H1 (cell line): ENCODE measurements around the gene PRELID2. TPM values are rescaled to one million over a fixed set of nuclear protein-coding genes. Genes with fewer than 3 reads are reported as not detected.

ENCODE experiments used
- CTCF ChIA-PET: fragments of 300-600 bp; sonication (Branson Sonifier 250); formaldehyde crosslinking; loops from one replicate; lab custom pipeline; 2021; ENCODE audit not compliant: partially characterized antibody; lab: Charles Lee
- POLR2A ChIA-PET: fragments of 300-600 bp; sonication (Branson Sonifier 250); formaldehyde crosslinking; loops from one replicate; lab custom pipeline; 2021; ENCODE audit warnings: inconsistent platforms; ENCODE audit not compliant: partially characterized antibody; lab: Charles Lee
- DNase-seq, 2 experiments: peaks; one replicate each; pipeline versions ENCODE4 v3.0.0 to v3.0.0-alpha.2; 2010 to 2022; ENCODE audit warnings: low spot score in 2 of 2, low read depth in 1 of 2, mixed read lengths in 1 of 2
- FAIRE-seq: peaks from 2 replicates; lab custom pipeline; 2011; peaks lifted over from hg19 to GRCh38; lab: Jason Lieb, UNC
- H2AFZ ChIP-seq: 2 replicates; pipeline ENCODE4 v1.8.1; 2012; ENCODE audit warnings: low read length, inconsistent platforms
- H2AK5ac ChIP-seq: 2 replicates; pipeline ENCODE4 v1.6.1; 2013; ENCODE audit warnings: low read depth, low read length
- H2BK120ac ChIP-seq: replicated peaks from 2 replicates; pipeline ENCODE3; 2013; ENCODE audit warnings: low read depth, low read length, inconsistent platforms
- H2BK12ac ChIP-seq: 2 replicates; pipeline ENCODE4 v1.6.1; 2013; ENCODE audit warnings: low read depth, low read length
- H2BK15ac ChIP-seq: 2 replicates; pipeline ENCODE4 v1.6.1; 2013; ENCODE audit warnings: low read length
- H2BK20ac ChIP-seq: 2 replicates; pipeline ENCODE4 v1.6.1; 2013; ENCODE audit warnings: low read length
- H2BK5ac ChIP-seq: 2 replicates; pipeline ENCODE4 v1.6.1; 2013; ENCODE audit warnings: low read depth, low read length
- H3K14ac ChIP-seq: 2 replicates; pipeline ENCODE4 v1.6.1; 2013; ENCODE audit warnings: inconsistent platforms; ENCODE audit not compliant: insufficient read length
- H3K18ac ChIP-seq: 2 replicates; pipeline ENCODE4 v1.6.1; 2013; ENCODE audit warnings: low read length; ENCODE audit errors: extremely low read depth
- H3K23ac ChIP-seq: 2 replicates; pipeline ENCODE4 v1.6.1; 2013; ENCODE audit warnings: inconsistent platforms; ENCODE audit not compliant: insufficient read length
- H3K23me2 ChIP-seq: 2 replicates; pipeline ENCODE4 v1.6.1; 2013; ENCODE audit warnings: low read depth, low read length
- H3K27ac ChIP-seq: 2 replicates; pipeline ENCODE4 v1.6.1; 2011; ENCODE audit warnings: low read depth, low read length, inconsistent platforms
- H3K27me3 ChIP-seq, 4 experiments: replicated peaks in 1 of 4; 1 replicate in 1 of 4; 2 replicates in 3 of 4; pipeline versions ENCODE4 v1.6.1 to v1.8.1; 2011 to 2013; ENCODE audit warnings: low read length in 3 of 4, mild to moderate bottlenecking in 3 of 4, inconsistent platforms in 2 of 4, mixed read lengths in 2 of 4, moderate library complexity in 1 of 4; ENCODE audit not compliant: control insufficient read depth in 3 of 4, insufficient read depth in 3 of 4; ENCODE audit errors: extremely low read depth in 1 of 4
- H3K36me3 ChIP-seq, 4 experiments: 2 replicates each; pipeline versions ENCODE4 v1.6.1 to v1.8.1; 2011 to 2013; ENCODE audit warnings: mild to moderate bottlenecking in 4 of 4, low read length in 3 of 4, moderate library complexity in 2 of 4, control low read depth in 1 of 4, inconsistent platforms in 1 of 4; ENCODE audit not compliant: insufficient read depth in 4 of 4, control insufficient read depth in 2 of 4
- H3K4ac ChIP-seq: replicated peaks from 2 replicates; pipeline ENCODE3; 2013; ENCODE audit warnings: low read length, low read depth, mixed read lengths, inconsistent platforms; ENCODE audit not compliant: insufficient read length
- H3K4me1 ChIP-seq, 4 experiments: replicated peaks in 1 of 4; 1 replicate in 1 of 4; 2 replicates in 3 of 4; pipeline versions ENCODE4 v1.6.1 to v1.8.1; 2011 to 2013; ENCODE audit warnings: low read length in 3 of 4, inconsistent platforms in 2 of 4, mixed read lengths in 1 of 4; ENCODE audit not compliant: insufficient read depth in 4 of 4, control insufficient read depth in 3 of 4
- H3K4me2 ChIP-seq, 2 experiments: 2 replicates each; pipeline versions ENCODE4 v1.6.1 to v1.8.1; 2011 to 2013; ENCODE audit warnings: low read depth in 2 of 2, low read length in 2 of 2, control low read depth in 1 of 2, inconsistent platforms in 1 of 2, mild to moderate bottlenecking in 1 of 2; ENCODE audit not compliant: insufficient read depth in 1 of 2
- H3K4me3 ChIP-seq, 4 experiments: fragments of 200-600, 300-600 bp in 1 of 4; sonication (generic), shearing (Covaris generic), sonication (Bioruptor Twin) in 1 of 4; 2 replicates each; pipeline versions ENCODE4 v1.5.1 to v1.8.1; 2011 to 2016; ENCODE audit warnings: low read length in 4 of 4, low read depth in 3 of 4, control low read depth in 2 of 4, inconsistent platforms in 2 of 4, mild to moderate bottlenecking in 2 of 4, mixed read lengths in 1 of 4, moderate library complexity in 1 of 4; ENCODE audit not compliant: insufficient read depth in 2 of 4; ENCODE audit errors: extremely low read depth in 1 of 4
- H3K56ac ChIP-seq: replicated peaks from 2 replicates; pipeline ENCODE3; 2013; ENCODE audit warnings: low read depth, mild to moderate bottlenecking, mixed read lengths, low read length, inconsistent platforms; ENCODE audit not compliant: insufficient read length
- H3K79me1 ChIP-seq: 2 replicates; pipeline ENCODE4 v1.6.1; 2013; ENCODE audit warnings: low read depth, low read length, control low read depth
- H3K79me2 ChIP-seq, 2 experiments: 2 replicates each; pipeline versions ENCODE4 v1.6.1 to v1.8.1; 2012 to 2013; ENCODE audit warnings: low read length in 2 of 2, mild to moderate bottlenecking in 2 of 2, inconsistent platforms in 1 of 2; ENCODE audit not compliant: insufficient read depth in 2 of 2, control insufficient read depth in 1 of 2
- H3K9ac ChIP-seq, 4 experiments: replicated peaks in 1 of 4; 1 replicate in 1 of 4; 2 replicates in 3 of 4; pipeline versions ENCODE4 v1.6.1 to v1.8.1; 2011 to 2013; ENCODE audit warnings: low read depth in 3 of 4, low read length in 3 of 4, control low read depth in 2 of 4, mild to moderate bottlenecking in 2 of 4, moderate library complexity in 2 of 4, inconsistent platforms in 1 of 4; ENCODE audit errors: extremely low read depth in 1 of 4
- H3K9me3 ChIP-seq, 2 experiments: 2 replicates each; pipeline versions ENCODE4 v1.6.1 to v1.8.1; 2012 to 2013; ENCODE audit warnings: mild to moderate bottlenecking in 2 of 2, moderate library complexity in 2 of 2, control low read depth in 1 of 2, inconsistent platforms in 1 of 2, low read depth in 1 of 2, low read length in 1 of 2, mixed read lengths in 1 of 2; ENCODE audit not compliant: insufficient read depth in 2 of 2
- H4K20me1 ChIP-seq, 2 experiments: replicated peaks in 1 of 2; 2 replicates each; pipeline versions ENCODE3 to v1.8.1; 2011 to 2013; ENCODE audit warnings: inconsistent platforms in 2 of 2, low read length in 2 of 2, mild to moderate bottlenecking in 1 of 2; ENCODE audit not compliant: insufficient read depth in 2 of 2, control insufficient read depth in 1 of 2
- H4K5ac ChIP-seq: 2 replicates; pipeline ENCODE4 v1.6.1; 2013; ENCODE audit warnings: low read length, low read depth, mixed read lengths, inconsistent platforms; ENCODE audit not compliant: insufficient read length
- H4K8ac ChIP-seq: 2 replicates; pipeline ENCODE4 v1.8.0; 2013; ENCODE audit warnings: mild to moderate bottlenecking, moderate library complexity, low read length, inconsistent platforms; ENCODE audit not compliant: insufficient read depth; ENCODE audit errors: extremely low read depth
- H4K91ac ChIP-seq: replicated peaks from 2 replicates; pipeline ENCODE3; 2013; ENCODE audit warnings: low read length, mixed read lengths, inconsistent platforms; ENCODE audit not compliant: insufficient read length
- CTBP2 ChIP-seq: IDR thresholded peaks from 2 replicates; pipeline ENCODE4 v1.7.0; 2011; ENCODE audit warnings: borderline replicate concordance, mild to moderate bottlenecking, moderate library complexity, mixed read lengths, low read length; ENCODE audit not compliant: insufficient read depth, insufficient read length
- EP300 ChIP-seq, 2 experiments: IDR thresholded peaks; 1 replicate in 1 of 2; 2 replicates in 1 of 2; pipeline ENCODE4 v1.6.1; 2011 to 2012; ENCODE audit warnings: low read depth in 2 of 2, low read length in 2 of 2, mild to moderate bottlenecking in 2 of 2, borderline replicate concordance in 1 of 2, inconsistent platforms in 1 of 2, moderate library complexity in 1 of 2
- HDAC2 ChIP-seq, 2 experiments: fragments of 300-600 bp in 1 of 2; sonication (generic) in 1 of 2; IDR thresholded peaks; 2 replicates each; pipeline ENCODE4 v1.6.1; 2011 to 2012; ENCODE audit warnings: low read depth in 2 of 2, low read length in 2 of 2, mild to moderate bottlenecking in 2 of 2, moderate library complexity in 2 of 2, borderline replicate concordance in 1 of 2, inconsistent platforms in 1 of 2
- MAFK ChIP-seq: IDR thresholded peaks from 2 replicates; pipeline ENCODE4 v1.6.1; 2012; ENCODE audit warnings: low read depth, mild to moderate bottlenecking, improper control_type of control experiment, low read length
- POLR2AphosphoS5 ChIP-seq: IDR thresholded peaks from 2 replicates; pipeline ENCODE4 v1.6.1; 2011; ENCODE audit warnings: low read depth, low read length
- RBBP5 ChIP-seq: IDR thresholded peaks from 2 replicates; pipeline ENCODE4 v1.7.1; 2012; ENCODE audit warnings: low read depth, mild to moderate bottlenecking, inconsistent platforms, low read length, moderate library complexity, borderline replicate concordance
- RNF2 ChIP-seq: fragments of 200-900, 300-1000 bp; sonication (generic); IDR thresholded peaks from 2 replicates; pipeline ENCODE4 v1.7.1; 2016; ENCODE audit warnings: borderline replicate concordance, low read depth, mild to moderate bottlenecking, antibody characterized with exemption, low read length; ENCODE audit not compliant: poor library complexity, severe bottlenecking; ENCODE audit errors: missing control alignments
- SP2 ChIP-seq: IDR thresholded peaks from 2 replicates; pipeline ENCODE4 v1.6.1; 2012; ENCODE audit warnings: mild to moderate bottlenecking, low read length, inconsistent platforms
- SP4 ChIP-seq: IDR thresholded peaks from 2 replicates; pipeline ENCODE4 v1.6.1; 2012; ENCODE audit warnings: low read length, inconsistent platforms
- USF2 ChIP-seq: IDR thresholded peaks from 2 replicates; pipeline ENCODE4 v1.6.1; 2011; ENCODE audit warnings: low read length, improper control_type of control experiment
- WGBS, 2 experiments: shearing (Covaris generic) in 1 of 2; methylation state at CpG; one replicate each; pipeline versions ENCODE4 v1.1.6 to v1.1.7; 2013 to 2015; ENCODE audit warnings: low lambda C conversion rate in 2 of 2, mixed read lengths in 2 of 2, inconsistent platforms in 1 of 2, low coverage in 1 of 2, missing lambda C conversion rate in 1 of 2; ENCODE audit not compliant: insufficient replicate concordance in 2 of 2, insufficient coverage in 1 of 2, insufficient read length in 1 of 2; ENCODE audit errors: extremely low coverage in 1 of 2, missing lambda C conversion rate in 1 of 2; 5-methylcytosine and 5-hydroxymethylcytosine counted together
- polyA plus RNA-seq, 7 experiments: library from polyadenylated mRNA; depleted of rRNA in 3 of 7; stranded (reverse) in 5 of 7; unstranded in 2 of 7; fragments of >200 nt in 5 of 7; fragments of 200-250 nt in 2 of 7; gene quantifications; 1 replicate in 5 of 7; 2 replicates in 1 of 7; 4 replicates in 1 of 7; pipeline versions ENCODE4 v1.2.1 to v1.2.3, GENCODE V29; 2011 to 2013; ENCODE audit warnings: missing spikeins in 2 of 7, mixed read lengths in 2 of 7
- total RNA-seq: library from RNA; stranded (reverse); fragmentation: NEBNext Ultra II Directional; extraction: Animal tissue kit (Norgen Biotek cat#: 25700); gene quantifications from 2 replicates; pipeline ENCODE4 v1.2.1, GENCODE V29; 2021

PRELID2 gene
- total and polyA plus RNA-seq, 2 of the 8 experiments (the other 6 are each of a cell fraction or from before 2014, with no cell fraction given), result 2.2 to 7.8 TPM

- Histone ChIP-seq H3K4ac (no peak overlapping the region), H3K4me1 (peaks cover 3 to 5% (median 3%) of the 10 kb centered on the region in 4 experiments; a peak in 5 of 7 replicates), H2BK5ac (no peak overlapping the region), H2AK5ac (no peak overlapping the region), H2AFZ (peak overlapping the region; percentile 55; the same call in 1 of the 2 replicates), H3K56ac (no peak overlapping the region), H3K36me3 (no peaks in the 10 kb centered on the region), H3K18ac (no peak overlapping the region), H4K8ac (peak overlapping the region; percentile 45; the same call in 1 of the 2 replicates), H3K9ac (no peak overlapping the region), H3K79me2 (no peaks in the 10 kb centered on the region), H3K9me3 (no peaks in the 10 kb centered on the region), H3K4me3 (no peak overlapping the region), H3K23ac (no peak overlapping the region), H3K27ac (no peak overlapping the region), H2BK12ac (no peak overlapping the region; the same call in 1 of the 2 replicates), H4K5ac (no peak overlapping the region), H3K23me2 (peaks cover 2% of the 10 kb centered on the region; the same call in 1 of the 2 replicates), H3K27me3 (no peaks in the 10 kb centered on the region), H2BK20ac (no peak overlapping the region), H3K14ac (no peak overlapping the region), H4K91ac (no peak overlapping the region), H3K79me1 (no peaks in the 10 kb centered on the region), H4K20me1 (no peaks in the 10 kb centered on the region), H2BK120ac (no peak overlapping the region), H3K4me2 (no peak overlapping the region), H2BK15ac (no peak overlapping the region)
- ChIA-PET CTCF (interaction anchor here (0.6 to 3.4 kb wide), 6 partner anchors 20 to 187 kb away, joined by 3 to 23 read pairs (median 3); partner anchors contain the start of gene PRELID2), POLR2A (no interaction called here)
- DNase-seq (no peak), FAIRE-seq (no peak)
- WGBS, 2 experiments, result 87% methylated on average over 2 of the region's 2 CpGs; no CpG with 5 or more reads in 1 of the 2 experiments
- TF ChIP-seq USF2, result no peak
- no peak for TF ChIP-seq RBBP5
- TF ChIP-seq POLR2AphosphoS5, result no peak
- no peak for TF ChIP-seq MAFK
- no peak for TF ChIP-seq CTBP2
- TF ChIP-seq HDAC2 (IDR thresholded peaks at IDR 0.05; ENCODE audit: borderline replicate concordance in 1 of 2, low read depth in 2 of 2, low read length in 2 of 2), result no peak
- TF ChIP-seq RNF2, result no peak
- no peak for TF ChIP-seq SP2
- TF ChIP-seq EP300 (IDR thresholded peaks at IDR 0.05; ENCODE audit: borderline replicate concordance in 1 of 2, low read depth in 2 of 2, low read length in 2 of 2), result no peak
- TF ChIP-seq SP4, result no peak
Observed at GRCh38 chr5:145854651-145855258, 19.6 kb upstream of the PRELID2 start.
